GM21786 (cell line): ENCODE results near the gene MSH3.
"Not testable (repeated sequence)": the region's sequence is repeated elsewhere in the genome, so short reads cannot be mapped to it uniquely, and the experiment has no call there.

Experiments
- ATAC-seq: cut with Tn5 transposase; IDR thresholded peaks from one replicate; pipeline ENCODE4 v1.9.1; 2021; ENCODE audit not compliant: unreplicated experiment

MSH3 gene

DNA sequence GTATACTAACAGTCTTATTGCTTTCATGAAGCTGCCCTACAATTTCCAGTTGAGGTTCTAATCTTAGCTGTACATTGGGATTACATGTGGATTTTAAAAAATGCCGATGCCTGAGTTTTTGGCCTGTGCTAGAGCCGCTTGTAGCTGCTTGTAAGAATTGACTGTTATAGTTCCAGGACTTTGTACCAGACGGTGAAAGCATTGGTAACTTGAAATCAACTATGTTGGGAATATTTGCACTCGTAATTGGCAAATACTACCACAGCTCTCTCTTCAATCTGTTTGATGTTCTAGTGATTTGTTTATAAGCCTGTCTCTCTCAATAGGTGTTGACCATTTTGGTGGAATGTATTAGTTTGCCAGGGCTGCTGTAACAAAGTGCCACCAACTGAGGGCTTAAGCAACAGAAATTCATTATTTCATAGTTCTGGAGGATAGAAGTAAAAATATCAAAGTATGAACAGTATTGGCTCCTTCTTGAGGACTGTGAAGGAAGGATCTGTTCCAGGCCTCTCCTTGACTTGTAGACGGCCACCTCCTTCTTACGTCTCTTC is 50.8 kb downstream of the MSH3 start:
- ATAC-seq = no peak

DNA sequence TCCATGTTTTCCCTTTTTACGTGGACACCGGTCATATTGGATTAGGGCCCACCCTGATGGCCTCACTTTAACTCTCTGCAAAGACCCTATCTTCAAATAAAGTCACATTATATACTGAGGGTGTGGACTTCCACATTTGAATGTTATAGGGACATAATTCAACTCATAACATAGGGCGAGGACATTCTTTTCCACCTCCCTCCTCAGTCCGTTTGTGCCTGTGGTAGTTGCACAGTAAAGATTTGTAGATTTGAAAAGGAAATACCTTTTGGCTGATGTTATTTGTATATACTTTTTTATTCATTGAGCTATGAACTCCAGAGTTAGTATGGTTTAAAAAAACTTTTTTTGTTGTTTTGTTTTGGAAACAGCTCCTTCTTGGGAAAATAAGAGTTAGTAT is 51.3 kb downstream of the MSH3 start:
- no peak for ATAC-seq

DNA sequence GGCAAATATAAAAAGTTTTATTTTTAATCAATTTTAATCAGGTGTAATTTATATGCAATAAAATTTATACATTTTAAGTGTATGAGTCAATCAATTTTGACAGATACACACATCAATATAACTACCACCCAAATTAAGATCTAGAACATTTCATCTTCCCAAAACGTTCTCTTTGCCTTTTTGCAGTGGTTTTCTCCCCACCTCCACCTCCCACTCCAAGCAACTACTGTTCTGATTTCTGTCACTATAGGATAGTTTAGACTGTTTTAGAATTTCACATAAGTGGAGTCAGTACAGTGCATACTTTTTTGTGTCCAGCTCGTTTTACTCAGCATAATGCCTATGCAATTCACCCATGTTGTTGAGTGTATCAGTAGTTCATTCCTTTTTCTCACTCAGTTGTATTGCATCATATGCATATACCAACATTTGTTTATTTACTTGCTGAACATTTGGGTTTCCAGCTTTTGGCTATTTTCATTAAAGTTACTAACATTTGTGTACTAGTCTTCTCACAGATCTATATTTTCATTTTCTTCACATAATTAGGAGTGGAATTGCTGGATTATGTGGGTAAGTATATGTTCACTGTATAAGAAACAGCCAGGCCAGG is 52.5 kb downstream of the MSH3 start:
- no peak for ATAC-seq

DNA sequence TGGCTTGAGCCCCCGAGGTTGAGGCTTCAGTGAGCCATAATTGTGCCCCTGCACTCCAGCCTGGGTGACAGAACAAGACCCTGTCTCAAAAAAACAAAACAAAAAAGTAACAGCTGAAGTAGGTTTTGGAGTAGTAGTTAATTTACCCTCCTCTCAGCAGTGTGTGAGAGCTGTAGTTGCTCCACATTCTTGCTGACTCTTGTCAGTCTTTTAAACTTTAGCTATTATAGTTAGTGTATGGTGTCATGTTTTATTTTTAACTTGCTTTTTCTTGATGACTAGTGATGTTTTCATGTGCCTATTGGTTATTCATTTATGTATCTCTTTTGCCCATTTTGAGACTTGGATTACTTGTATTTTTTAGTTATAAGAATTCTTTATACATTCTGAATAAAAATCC is 53.2 kb downstream of the MSH3 start:
- no peak for ATAC-seq

DNA sequence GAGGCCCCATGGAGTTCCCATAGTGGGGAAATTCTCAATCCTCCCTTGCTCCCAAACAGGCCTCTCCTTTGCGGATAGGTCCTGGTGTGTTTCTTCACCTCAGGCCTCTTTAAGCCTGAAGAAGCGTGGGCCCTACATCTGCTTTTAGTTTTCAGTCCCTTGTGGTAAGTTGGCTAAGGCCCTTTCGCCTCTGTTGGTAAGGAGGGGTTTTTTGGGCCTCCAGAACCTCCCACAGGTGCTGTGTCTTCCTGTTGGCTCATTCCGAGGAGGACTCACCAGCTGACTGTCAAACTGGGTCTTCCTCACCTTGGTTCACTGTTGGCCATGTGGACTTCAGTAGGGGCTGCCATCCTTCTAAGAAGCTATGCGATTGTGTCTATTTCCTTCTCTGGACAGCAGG is 56.8 kb downstream of the MSH3 start:
- ATAC-seq = no peak

DNA sequence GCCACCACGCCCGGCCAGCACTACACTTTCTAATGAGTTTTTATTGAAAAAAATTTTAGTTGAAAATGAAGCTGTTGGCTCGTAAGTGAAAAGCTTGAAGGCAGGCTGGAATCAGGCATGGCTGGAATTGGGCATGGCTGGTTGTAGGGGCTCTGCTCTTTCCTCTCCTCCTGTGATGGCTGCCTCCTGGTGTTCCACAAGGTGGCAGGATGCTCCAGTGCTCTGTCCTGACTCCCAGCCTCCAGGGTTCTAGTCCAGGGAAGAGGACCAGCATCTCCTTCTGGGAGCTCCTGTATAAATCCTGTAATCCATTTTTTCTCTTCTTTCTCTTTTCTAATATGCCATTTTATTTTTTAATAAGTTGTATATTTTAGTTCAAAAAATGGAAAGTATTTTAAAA is 57.5 kb downstream of the MSH3 start:
- ATAC-seq = no peak

DNA sequence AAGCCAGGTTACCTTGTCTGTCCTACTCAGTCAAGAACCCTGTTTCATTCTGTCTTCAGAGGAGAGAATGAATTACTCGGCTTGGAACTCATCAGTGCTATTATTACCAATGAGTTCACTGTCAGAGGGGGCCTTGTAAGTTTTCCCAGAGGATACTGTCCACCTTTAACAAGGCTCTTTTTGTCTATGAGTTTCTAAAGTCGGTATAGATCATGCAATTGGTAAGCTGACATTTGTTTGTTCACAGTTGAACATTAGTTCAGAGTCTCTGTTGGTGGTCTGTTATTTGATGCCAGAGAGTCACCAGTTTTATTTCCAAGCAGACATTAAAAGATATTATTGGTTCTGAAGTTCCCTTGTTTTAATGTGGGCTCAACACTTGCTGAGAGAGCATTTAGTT is 58.5 kb downstream of the MSH3 start:
- no peak for ATAC-seq

DNA sequence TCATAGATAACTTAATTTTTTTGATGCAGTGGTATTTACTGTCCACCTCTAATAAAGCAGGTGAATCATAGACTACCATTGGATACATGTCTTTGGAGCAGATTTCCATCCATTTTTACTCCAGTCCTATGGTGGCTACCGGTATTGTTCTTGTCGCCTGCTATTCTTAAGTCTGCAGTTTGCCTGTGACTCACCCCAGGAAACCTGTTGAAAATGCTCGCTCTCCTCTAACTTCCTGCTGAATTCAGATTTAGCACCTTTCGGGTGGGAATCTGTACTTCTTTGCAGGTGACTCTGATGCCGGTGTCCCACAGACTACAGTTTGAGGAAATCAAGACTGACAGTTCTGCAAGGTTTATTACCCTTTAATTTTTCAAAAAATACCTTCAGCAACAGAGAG is 59.2 kb downstream of the MSH3 start:
- no peak for ATAC-seq

DNA sequence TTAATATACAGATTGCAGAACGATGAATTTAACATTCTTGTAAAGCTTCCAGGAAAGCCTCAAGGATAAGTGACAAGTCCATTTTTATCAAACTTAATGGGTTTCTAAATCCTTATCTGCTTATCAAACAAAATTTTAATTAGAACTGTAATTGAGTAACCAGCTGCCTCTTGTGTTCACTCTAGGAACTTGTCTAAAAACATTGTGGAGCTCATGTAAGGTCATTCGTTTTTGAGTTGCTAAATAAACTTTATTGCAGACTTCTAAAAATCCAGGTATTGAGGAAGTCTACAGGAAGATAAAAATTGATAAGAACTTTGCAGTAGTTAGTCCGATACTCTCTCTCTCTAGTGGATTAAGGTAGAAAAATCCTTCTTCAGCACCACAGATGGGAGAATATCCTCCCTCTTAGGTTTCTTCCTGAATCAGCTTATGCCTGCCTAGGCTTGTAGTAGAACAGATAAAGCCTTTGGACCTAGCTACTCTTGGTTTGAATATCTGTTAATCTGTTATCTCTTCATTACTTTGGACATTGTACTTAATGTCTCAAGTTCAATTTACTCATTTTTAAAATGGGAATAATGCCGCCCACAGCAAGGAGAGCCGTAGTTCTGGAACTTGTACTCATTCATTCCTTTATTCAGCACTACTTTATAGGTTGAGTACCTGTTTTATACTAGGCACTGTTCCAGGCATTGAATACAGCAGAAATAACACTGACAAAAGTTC is 60.3 kb downstream of the MSH3 start:
- ATAC-seq = no peak

DNA sequence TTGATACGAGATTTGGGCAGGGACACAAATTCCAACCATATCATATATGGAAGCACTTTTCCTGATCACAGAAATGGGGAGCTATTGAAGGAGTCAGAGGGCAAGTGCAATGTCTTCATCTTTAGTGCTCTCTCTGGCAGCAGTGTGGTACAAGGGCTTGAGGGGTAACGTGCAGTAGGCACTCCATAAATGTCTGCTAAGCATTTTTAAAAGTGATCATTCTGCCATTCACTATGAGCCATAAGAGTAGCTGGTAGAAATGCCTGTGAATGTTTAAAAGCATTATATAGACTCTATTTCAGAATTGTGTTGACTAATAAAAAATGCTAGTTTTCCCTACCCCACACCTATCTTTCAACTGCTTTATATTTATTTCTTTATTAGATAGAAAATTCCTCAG is 61.4 kb downstream of the MSH3 start:
- no peak for ATAC-seq

DNA sequence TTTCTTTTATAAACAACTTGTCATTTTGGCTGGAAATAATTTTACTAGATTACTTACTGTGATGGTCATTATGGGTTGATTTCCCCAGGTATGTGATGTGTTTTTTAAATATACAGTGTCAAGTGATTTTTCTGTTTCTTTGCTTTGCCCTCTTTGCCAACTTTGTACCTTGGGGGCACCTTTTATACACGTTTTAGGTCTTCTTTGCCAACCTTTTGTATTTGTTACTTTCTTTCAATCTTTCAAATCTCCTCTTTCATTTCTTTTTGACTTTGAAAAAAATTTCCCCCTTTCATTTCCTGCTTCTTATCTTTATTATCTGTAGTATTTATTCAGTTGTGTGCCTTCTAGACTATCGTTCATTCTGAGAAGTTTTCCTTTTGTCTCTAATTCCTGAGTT is 65.7 kb downstream of the MSH3 start:
- ATAC-seq = no peak

DNA sequence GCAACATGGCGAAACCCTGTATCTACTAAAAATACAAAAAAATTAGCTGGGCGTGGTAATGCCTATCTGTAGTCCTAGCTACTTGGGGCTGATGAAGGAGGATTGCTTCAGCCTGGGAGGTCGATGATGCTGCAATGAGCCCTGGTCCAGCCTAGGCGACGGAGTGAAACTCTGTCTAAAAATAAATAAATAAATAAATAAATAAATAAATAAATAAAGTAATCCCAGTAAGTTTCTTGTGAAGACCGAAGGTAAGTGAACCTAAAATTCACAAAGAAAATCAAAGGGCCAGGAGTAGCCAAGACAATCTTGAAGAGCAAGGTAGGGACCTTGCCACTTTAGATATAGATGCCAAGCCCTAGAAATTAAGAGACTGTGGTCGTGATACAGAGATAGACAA is 68.5 kb downstream of the MSH3 start:
- no peak for ATAC-seq

DNA sequence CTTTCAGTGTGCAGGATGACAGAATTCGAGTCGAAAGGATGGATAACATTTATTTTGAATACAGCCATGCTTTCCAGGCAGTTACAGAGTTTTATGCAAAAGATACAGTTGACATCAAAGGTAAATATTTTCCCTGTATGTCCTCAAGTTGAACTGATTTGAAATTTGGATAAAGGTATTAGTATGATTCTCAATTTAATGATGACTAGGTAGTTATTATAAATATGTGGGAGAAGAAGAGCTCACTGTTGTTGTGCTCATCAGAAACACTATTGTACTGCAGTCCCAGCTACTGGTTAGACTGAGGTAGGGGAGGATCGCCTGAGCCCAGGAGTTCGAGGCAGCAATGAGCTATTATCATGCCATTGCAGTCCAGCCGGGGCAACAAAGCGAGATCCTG is 71.0 kb downstream of the MSH3 start:
- ATAC-seq = no peak

DNA sequence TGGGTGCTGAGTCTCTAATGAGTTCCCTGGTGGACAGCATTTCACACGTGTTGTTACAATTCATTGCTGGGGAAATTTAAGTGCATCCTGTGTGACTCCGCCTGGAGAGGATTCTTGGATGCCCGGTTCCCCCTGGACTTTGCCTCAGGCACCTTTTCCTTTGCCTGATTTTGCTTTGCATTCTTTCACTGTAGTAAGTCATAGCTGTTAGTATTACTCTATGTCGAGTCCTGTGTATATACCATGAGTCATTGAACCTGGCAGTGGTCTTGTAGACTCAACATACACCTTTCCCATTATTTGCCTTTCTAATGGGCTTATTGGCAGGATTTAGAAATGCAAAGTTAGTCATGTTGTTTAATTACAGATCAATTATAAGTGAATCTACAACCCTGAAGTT is 82.3 kb downstream of the MSH3 start:
- ATAC-seq = no peak

DNA sequence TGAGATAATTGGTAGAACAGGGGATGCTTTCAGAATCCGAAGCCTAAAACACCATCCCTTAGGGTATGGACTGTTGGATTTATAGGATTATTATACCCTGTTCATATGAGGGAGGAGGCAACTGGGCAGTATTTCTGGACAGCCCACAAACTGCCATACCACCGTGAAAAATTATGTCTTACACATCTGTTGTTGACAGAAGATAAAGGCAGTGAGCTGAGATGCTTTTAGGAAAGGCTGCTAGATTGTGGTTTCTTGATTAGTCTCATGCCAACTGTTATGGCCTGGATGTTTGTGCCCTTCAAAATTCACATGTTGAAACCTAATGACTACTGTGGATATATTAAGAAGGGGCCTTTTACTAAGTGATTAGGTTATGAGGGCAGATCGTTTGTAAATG is 84.0 kb downstream of the MSH3 start:
- no peak for ATAC-seq

DNA sequence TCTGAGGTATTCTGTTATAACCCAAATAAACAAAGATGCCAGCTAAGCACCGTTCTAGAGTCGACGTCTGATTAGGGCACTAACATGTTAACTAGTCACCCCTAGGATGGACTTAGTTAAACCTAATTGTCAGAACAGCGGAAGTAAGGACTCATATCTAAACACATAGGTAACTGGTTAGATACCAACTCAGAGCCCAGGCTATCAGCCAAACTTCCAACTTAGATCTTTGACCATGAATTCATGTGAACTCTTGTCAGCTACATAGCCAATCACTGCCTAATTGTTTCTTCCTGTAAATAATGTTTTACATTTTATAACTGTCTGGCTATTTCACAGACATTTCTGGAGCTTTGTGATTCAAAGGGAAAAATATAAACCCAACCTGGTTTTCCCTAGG is 84.6 kb downstream of the MSH3 start:
- no peak for ATAC-seq

DNA sequence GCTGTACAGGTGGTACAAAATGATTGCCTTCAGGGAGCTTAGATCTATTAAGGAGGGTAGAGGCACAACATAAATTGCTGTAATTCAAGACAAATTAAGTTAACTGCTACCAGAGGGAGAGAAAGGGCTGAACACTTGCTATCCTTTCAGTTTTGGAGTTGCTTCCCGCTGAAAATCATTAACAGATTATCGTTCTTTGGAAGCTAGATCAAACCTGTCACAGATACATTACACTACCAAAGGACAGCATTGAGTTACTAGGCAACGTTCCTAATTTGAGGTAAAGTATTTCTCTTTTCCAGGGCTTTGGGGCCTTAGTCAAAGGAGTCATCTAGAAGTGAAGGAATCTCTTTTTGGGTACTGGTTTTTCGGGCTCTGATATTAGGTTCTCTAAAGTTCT is 85.0 kb downstream of the MSH3 start:
- ATAC-seq = no peak

DNA sequence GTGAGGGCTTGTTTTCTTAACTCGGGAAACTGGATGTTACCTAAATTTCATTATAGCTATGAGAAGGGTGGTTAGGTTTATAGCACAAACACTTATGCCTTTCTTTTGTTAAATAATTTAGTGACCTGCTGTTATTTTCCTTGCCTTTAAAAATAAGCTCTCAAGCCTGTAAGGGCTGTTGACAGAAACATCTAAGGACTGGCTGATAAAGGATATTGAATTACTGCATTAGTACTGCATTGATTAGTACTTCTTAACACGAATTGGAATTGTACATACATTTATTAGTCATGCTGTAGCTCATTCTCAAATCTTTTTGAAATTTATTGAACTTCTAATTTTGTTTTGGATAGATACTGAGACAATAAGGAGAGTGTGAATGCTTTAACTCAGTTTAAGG is 85.4 kb downstream of the MSH3 start:
- ATAC-seq = no peak

DNA sequence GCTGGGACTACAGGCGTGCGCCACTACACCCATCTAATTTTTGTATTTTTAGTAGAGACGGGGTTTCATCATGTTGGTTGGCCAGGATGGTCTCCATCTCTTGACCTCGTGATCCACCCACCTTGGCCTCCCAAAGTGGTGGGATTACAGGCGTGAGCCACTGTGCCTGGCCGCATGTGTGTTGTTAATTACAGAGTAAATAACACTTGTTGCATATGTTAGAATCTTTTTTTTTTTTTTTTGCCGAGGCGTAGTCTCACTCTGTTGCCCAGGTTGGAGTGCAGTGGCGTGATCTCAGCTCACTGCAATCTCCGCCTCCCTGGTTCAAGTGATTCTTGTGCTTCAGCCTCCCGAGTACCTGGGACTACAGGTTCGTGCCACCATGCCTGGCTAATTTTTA is 86.0 kb downstream of the MSH3 start:
- ATAC-seq = not testable (repeated sequence)

DNA sequence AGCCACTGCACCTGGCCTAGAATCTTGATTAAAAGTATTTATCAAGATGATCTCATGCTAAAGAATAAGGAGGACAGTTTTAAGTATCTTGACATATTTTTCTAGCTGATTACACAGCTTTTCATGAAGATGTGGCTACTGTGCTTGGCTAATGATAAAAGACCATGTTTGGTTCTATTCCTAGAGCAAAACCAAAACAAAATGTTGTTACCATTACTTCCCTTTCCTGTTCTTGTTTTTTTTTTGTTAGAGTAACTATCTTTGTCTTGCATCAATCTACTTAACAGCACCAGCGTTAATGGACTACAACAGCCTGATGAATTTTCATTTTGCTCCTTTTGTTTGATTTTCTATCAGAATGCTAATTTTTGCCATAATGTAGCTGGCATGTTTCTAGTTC is 86.5 kb downstream of the MSH3 start:
- peak; percentile 48 for ATAC-seq

DNA sequence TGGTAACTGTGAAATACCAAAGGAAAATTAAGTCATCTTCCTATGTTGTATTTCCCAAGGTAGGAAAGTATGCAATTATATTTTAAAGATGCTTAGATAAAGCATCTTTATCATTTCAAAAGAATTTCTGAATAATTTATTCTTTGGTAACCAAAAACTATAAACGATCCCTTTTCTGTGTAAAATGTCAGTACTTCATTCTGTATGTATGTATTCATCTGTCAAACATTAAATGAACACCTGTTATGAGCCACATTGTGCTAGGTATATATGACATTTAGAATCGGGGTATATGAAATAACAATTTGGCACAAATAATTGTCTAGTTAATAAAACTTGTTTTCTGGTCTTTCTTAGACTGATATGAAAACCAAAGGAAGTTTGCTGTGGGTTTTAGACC is 89.7 kb downstream of the MSH3 start:
- no peak for ATAC-seq

DNA sequence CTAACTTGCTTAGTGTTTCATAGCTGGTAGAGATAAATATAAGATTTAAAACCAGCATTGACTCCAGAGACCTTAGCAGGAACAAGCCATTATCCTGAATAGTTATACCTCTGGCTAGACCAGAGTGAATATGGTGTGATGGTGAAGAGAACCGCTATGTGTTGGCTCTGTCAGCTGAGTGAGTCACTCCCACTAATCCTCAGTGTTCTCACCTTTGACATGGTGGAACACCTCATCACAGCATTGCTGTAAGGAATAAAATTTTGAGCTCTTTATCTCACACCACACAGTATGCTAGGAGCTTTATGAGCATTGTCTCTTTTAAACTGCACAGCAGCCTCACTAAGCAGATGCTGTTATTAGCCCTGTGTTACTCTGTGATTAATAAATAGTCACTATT is 91.0 kb downstream of the MSH3 start:
- no peak for ATAC-seq

DNA sequence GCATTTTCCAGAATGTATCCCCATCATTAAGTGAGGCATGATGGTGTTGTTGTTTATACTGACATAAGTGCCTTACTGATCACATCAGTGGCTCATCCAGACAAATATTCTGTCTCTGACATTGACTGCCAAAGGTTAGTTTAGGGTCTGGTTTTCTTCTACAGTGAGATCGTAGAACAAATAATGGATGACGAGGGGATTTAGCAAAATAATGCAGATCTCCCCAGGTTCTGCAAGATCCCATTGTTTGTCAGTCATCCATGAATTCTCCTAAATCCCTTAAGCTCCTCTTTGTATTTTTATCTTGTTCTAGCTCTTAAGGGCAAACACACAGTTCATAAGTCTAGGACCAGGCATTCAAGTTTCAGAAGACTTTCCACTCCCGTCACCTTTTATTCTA is 93.5 kb downstream of the MSH3 start:
- ATAC-seq = no peak
